Keratinocyte (primary cell): ENCODE measurements around the gene MRPL45. TPM values are rescaled to one million over a fixed set of nuclear protein-coding genes. Genes with fewer than 3 reads are reported as not detected.
A peak's percentile ranks its signal among the peaks of the same experiment; 100 is the strongest.

Source experiments
- DNase-seq: peaks from one replicate; pipeline ENCODE4 v3.0.0-alpha.2; 2011; ENCODE audit warnings: low read depth, missing footprints, low spot score
- FAIRE-seq: peaks from 2 replicates; lab custom pipeline; 2011; peaks lifted over from hg19 to GRCh38; lab: Jason Lieb, UNC
- H2AFZ ChIP-seq: 2 replicates; pipeline ENCODE4 v1.6.0; 2012; ENCODE audit warnings: low read length, control low read depth, inconsistent platforms; ENCODE audit not compliant: control insufficient read depth
- H3K27ac ChIP-seq: 2 replicates; pipeline ENCODE4 v1.5.1; 2011; ENCODE audit warnings: low read length; ENCODE audit not compliant: control insufficient read depth, insufficient read depth
- H3K27me3 ChIP-seq: 3 replicates; pipeline ENCODE4 v1.6.0; 2011; ENCODE audit warnings: low read length; ENCODE audit not compliant: control insufficient read depth, insufficient read depth; ENCODE audit errors: extremely low read depth
- H3K36me3 ChIP-seq, 2 experiments: 2 replicates in 1 of 2; 3 replicates in 1 of 2; pipeline ENCODE4 v1.5.1; 2011; ENCODE audit warnings: low read length in 2 of 2, mild to moderate bottlenecking in 1 of 2; ENCODE audit not compliant: control insufficient read depth in 2 of 2, insufficient read depth in 2 of 2; ENCODE audit errors: extremely low read depth in 1 of 2
- H3K4me1 ChIP-seq: 3 replicates; pipeline ENCODE4 v1.5.1; 2011; ENCODE audit warnings: low read length; ENCODE audit not compliant: control insufficient read depth, insufficient read depth; ENCODE audit errors: extremely low read depth
- H3K4me2 ChIP-seq: 3 replicates; pipeline ENCODE4 v1.6.0; 2011; ENCODE audit warnings: low read depth, low read length; ENCODE audit not compliant: control insufficient read depth, insufficient read depth; ENCODE audit errors: extremely low read depth
- H3K4me3 ChIP-seq, 3 experiments: fragments of 200-600 bp in 1 of 3; sonication (generic) in 1 of 3; 2 replicates in 2 of 3; 3 replicates in 1 of 3; pipeline ENCODE4 v1.5.1; 2011 to 2016; ENCODE audit warnings: low read length in 3 of 3, mild to moderate bottlenecking in 3 of 3, control low read depth in 2 of 3, inconsistent platforms in 1 of 3, low read depth in 1 of 3, mixed read lengths in 1 of 3, mixed run types in 1 of 3, moderate library complexity in 1 of 3; ENCODE audit not compliant: control insufficient read depth in 2 of 3, insufficient read depth in 2 of 3; ENCODE audit errors: extremely low read depth in 1 of 3
- H3K79me2 ChIP-seq: 2 replicates; pipeline ENCODE4 v1.6.0; 2012; ENCODE audit warnings: low read length; ENCODE audit not compliant: control insufficient read depth, insufficient read depth
- H3K9ac ChIP-seq: 3 replicates; pipeline ENCODE4 v1.6.0; 2011; ENCODE audit warnings: low read length; ENCODE audit not compliant: control insufficient read depth, insufficient read depth; ENCODE audit errors: extremely low read depth
- H3K9me1 ChIP-seq: 3 replicates; pipeline ENCODE4 v1.6.0; 2011; ENCODE audit warnings: low read length; ENCODE audit not compliant: control insufficient read depth, insufficient read depth; ENCODE audit errors: extremely low read depth
- H3K9me3 ChIP-seq: 2 replicates; pipeline ENCODE4 v1.5.1; 2012; ENCODE audit warnings: low read depth, low read length; ENCODE audit not compliant: control insufficient read depth
- H4K20me1 ChIP-seq: 3 replicates; pipeline ENCODE4 v1.6.0; 2011; ENCODE audit warnings: low read length; ENCODE audit not compliant: control insufficient read depth, insufficient read depth; ENCODE audit errors: extremely low read depth
- EZH2 ChIP-seq: IDR thresholded peaks from one replicate; pipeline ENCODE4 v1.6.1; 2012; ENCODE audit warnings: inconsistent platforms, mild to moderate bottlenecking, low read length, moderate library complexity
- dilution Hi-C: fragments of 300-500 bp; cut with MboI; formaldehyde crosslinking; loops from one replicate; pipeline ENCODE4 v1.7.0; 2020; ENCODE audit warnings: low sequenced_read_pairs; ENCODE audit not compliant: extremely low pct_ligation_motif_present
- polyA plus RNA-seq, 5 experiments: library from polyadenylated mRNA; depleted of rRNA in 3 of 5; stranded (reverse) in 3 of 5; stranded (forward) in 1 of 5; unstranded in 1 of 5; fragments of >200 nt; gene quantifications; 1 replicate in 1 of 5; 2 replicates in 3 of 5; 3 replicates in 1 of 5; pipeline versions ENCODE4 v1.2.1 to v1.2.3, GENCODE V29; 2011 to 2012; ENCODE audit warnings: missing spikeins in 2 of 5, low read depth in 1 of 5, low replicate concordance in 1 of 5
- TF ChIP-seq, protein P1 (sequence below), 3 experiments: IDR thresholded peaks in 1 of 3; conservative IDR thresholded peaks in 1 of 3; optimal IDR thresholded peaks in 1 of 3; 2 replicates in 2 of 3; 3 replicates in 1 of 3; pipeline versions ENCODE3 to v1.5.1; 2011; ENCODE audit warnings: low read length in 3 of 3, mild to moderate bottlenecking in 3 of 3, moderate library complexity in 2 of 3, control low read depth in 1 of 3, inconsistent platforms in 1 of 3; ENCODE audit not compliant: insufficient read depth in 2 of 3; ENCODE audit errors: extremely low read depth in 1 of 3

MRPL45 gene
- polyA plus RNA-seq, 1 donor (not counting 4 experiments of a cell fraction or from before 2014, with no cell fraction given): 64.9 TPM

DNA sequence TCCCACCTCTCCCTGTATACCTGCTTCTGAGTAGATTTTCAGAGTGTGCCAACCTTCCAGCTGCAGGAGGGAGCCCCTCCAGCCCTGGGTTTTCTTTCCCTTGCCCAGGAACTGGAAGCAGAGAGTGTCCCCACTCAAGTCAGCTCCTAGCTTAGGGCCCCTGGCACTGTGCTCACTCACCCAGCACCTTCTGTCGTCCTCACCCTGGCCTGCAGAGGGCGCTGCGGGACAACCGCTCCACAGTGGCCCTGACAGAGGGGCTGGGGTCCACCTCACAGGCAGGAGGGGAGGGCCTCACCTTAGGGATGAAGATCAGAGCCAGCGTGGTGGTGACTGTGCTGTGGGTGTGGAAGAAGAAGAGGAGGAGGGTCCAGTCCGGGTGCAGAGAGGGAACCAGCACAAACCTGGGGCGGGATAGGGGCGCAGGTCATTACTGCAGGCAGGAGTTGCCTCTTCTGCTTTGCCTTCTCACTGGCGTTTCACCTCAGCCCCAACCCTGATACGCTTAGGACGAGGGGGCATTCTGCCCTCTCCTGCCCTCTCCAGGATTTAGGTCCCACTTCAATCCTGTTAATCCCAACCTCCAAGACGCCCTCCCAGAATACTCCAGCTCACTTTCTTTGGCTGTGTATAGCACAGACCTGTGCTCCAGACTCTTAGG is 36.8 kb downstream of the MRPL45 start:
- Histone ChIP-seq H3K9ac (no peak overlapping the region), H3K9me1 (no peaks in the 10 kb centered on the region), H3K27ac (no peak overlapping the region), H3K9me3 (no peaks in the 10 kb centered on the region), H3K36me3 (no peaks in the 10 kb centered on the region), H3K27me3 (no peaks in the 10 kb centered on the region), H3K79me2 (no peaks in the 10 kb centered on the region), H2AFZ (no peak overlapping the region), H3K4me3 (no peak overlapping the region), H4K20me1 (peaks cover 2% of the 10 kb centered on the region), H3K4me1 (no peaks in the 10 kb centered on the region), H3K4me2 (no peak overlapping the region)
- DNase-seq (no peak), FAIRE-seq (no peak)
- dilution Hi-C loops: no loop called here
- TF ChIP-seq EZH2: no peak
- TF ChIP-seq, protein P1, sequence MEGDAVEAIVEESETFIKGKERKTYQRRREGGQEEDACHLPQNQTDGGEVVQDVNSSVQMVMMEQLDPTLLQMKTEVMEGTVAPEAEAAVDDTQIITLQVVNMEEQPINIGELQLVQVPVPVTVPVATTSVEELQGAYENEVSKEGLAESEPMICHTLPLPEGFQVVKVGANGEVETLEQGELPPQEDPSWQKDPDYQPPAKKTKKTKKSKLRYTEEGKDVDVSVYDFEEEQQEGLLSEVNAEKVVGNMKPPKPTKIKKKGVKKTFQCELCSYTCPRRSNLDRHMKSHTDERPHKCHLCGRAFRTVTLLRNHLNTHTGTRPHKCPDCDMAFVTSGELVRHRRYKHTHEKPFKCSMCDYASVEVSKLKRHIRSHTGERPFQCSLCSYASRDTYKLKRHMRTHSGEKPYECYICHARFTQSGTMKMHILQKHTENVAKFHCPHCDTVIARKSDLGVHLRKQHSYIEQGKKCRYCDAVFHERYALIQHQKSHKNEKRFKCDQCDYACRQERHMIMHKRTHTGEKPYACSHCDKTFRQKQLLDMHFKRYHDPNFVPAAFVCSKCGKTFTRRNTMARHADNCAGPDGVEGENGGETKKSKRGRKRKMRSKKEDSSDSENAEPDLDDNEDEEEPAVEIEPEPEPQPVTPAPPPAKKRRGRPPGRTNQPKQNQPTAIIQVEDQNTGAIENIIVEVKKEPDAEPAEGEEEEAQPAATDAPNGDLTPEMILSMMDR (optimal IDR thresholded peaks at IDR 0.05 in 1 of 3, IDR thresholded peaks at IDR 0.05 in 1 of 3, conservative IDR thresholded peaks at IDR 0.05 in 1 of 3; ENCODE audit: extremely low read depth in 1 of 3, insufficient read depth in 2 of 3, low read length in 3 of 3): peak; percentile 75 to 89 (median 87)

GRCh38 chr17:38334480-38335364 is 37.8 kb downstream of the MRPL45 start:
- no peaks in the 10 kb centered on the region for H3K79me2 ChIP-seq
- H3K9me3 ChIP-seq: no peaks in the 10 kb centered on the region
- H3K4me2 ChIP-seq: no peak overlapping the region
- H3K27me3 ChIP-seq: no peaks in the 10 kb centered on the region
- H3K36me3 ChIP-seq: no peaks in the 10 kb centered on the region
- DNase-seq (no peak), FAIRE-seq (no peak)
- no peaks in the 10 kb centered on the region for H3K4me1 ChIP-seq
- TF ChIP-seq EZH2: no peak
- TF ChIP-seq, protein P1 (optimal IDR thresholded peaks at IDR 0.05 in 1 of 3, IDR thresholded peaks at IDR 0.05 in 1 of 3, conservative IDR thresholded peaks at IDR 0.05 in 1 of 3; ENCODE audit: extremely low read depth in 1 of 3, insufficient read depth in 2 of 3, low read length in 3 of 3): no peak
- H3K9ac ChIP-seq: no peak overlapping the region
- H3K9me1 ChIP-seq: no peaks in the 10 kb centered on the region
- dilution Hi-C loops: no loop called here
- no peak overlapping the region for H3K4me3 ChIP-seq
- no peak overlapping the region for H2AFZ ChIP-seq
- peaks cover 2% of the 10 kb centered on the region for H4K20me1 ChIP-seq
- H3K27ac ChIP-seq: no peak overlapping the region
